BJ (cell line): Measurements from ENCODE around the gene CBX4. TPM values are rescaled to one million over a fixed set of nuclear protein-coding genes. Genes with fewer than 3 reads are reported as not detected.

ENCODE experiments used
- CTCF ChIA-PET: fragments of 350-600 bp; formaldehyde crosslinking; extraction: SDS; loops from one replicate; lab custom pipeline; 2021; ENCODE audit warnings: antibody characterized with exemption, inconsistent platforms; lab: Yijun Ruan, JAX
- POLR2A ChIA-PET: fragments of 300-600 bp; sonication (Branson Sonifier 250); formaldehyde crosslinking; extraction: SDS; loops from one replicate; lab custom pipeline; 2021; ENCODE audit warnings: antibody characterized with exemption; lab: Charles Lee
- DNase-seq: peaks from one replicate; pipeline ENCODE4 v3.0.0-alpha.2; 2011; ENCODE audit warnings: low read depth
- H3K27me3 ChIP-seq: 2 replicates; pipeline ENCODE4 v1.6.0; 2011; ENCODE audit warnings: low read length; ENCODE audit not compliant: control insufficient read depth, insufficient read depth
- H3K36me3 ChIP-seq: 2 replicates; pipeline ENCODE4 v1.5.1; 2011; ENCODE audit warnings: low read length; ENCODE audit not compliant: control insufficient read depth, insufficient read depth
- H3K4me3 ChIP-seq: 2 replicates; pipeline ENCODE4 v1.5.1; 2011; ENCODE audit warnings: low read depth, mild to moderate bottlenecking, control low read depth, low read length
- polyA plus RNA-seq: library from polyadenylated mRNA; depleted of rRNA; stranded (reverse); fragments of >200 nt; gene quantifications from 2 replicates; pipeline ENCODE4 v1.2.3, GENCODE V29; 2011
- TF ChIP-seq, protein P1 (sequence below): IDR thresholded peaks from 2 replicates; pipeline ENCODE4 v1.5.1; 2011; ENCODE audit warnings: low read depth, mild to moderate bottlenecking, control low read depth, inconsistent platforms, low read length, moderate library complexity; ENCODE audit not compliant: insufficient read depth

CBX4 gene
- polyA plus RNA-seq, 1 experiment: 10.4 TPM

DNA sequence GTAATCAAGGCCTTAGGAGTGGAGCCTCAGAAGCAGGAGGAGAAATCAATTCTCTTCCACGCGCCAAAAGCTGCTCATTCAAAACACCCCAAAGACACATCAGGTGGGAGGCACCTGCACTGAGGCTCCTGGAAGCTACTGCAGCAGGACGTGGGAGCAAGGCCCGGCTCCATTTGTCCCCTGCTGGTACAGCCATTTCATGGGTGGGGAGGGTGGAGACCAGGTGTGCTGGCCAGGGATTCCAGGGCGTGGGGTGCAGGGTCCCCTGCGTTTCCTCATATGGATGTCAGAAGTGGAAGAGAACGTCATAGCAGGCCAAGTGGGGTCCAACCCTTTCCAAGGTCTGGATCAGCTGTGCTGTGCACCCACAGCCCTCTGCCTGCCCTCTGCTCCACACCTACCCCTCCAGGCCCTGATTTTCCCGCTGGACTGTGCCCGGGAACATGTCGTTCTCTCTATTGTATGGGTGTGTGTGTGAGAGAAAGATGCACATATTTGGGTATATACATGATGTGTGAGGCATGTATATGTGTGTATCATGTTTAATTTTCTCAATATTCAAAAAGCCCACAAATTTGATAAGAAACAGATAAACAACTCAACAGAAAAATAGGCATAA lies 39.2 kb upstream of the CBX4 start:
- Histone ChIP-seq H3K27me3 (peaks cover 4% of the 10 kb centered on the region), H3K36me3 (no peaks in the 10 kb centered on the region), H3K4me3 (no peak overlapping the region)
- POLR2A ChIA-PET: no interaction called here
- DNase-seq: no peak
- CTCF ChIA-PET: interaction anchor here (1.0 kb wide), 1 partner anchor 32 kb away, joined by 3 read pairs; no protein-coding TSS in a partner anchor
- TF ChIP-seq, protein P1, sequence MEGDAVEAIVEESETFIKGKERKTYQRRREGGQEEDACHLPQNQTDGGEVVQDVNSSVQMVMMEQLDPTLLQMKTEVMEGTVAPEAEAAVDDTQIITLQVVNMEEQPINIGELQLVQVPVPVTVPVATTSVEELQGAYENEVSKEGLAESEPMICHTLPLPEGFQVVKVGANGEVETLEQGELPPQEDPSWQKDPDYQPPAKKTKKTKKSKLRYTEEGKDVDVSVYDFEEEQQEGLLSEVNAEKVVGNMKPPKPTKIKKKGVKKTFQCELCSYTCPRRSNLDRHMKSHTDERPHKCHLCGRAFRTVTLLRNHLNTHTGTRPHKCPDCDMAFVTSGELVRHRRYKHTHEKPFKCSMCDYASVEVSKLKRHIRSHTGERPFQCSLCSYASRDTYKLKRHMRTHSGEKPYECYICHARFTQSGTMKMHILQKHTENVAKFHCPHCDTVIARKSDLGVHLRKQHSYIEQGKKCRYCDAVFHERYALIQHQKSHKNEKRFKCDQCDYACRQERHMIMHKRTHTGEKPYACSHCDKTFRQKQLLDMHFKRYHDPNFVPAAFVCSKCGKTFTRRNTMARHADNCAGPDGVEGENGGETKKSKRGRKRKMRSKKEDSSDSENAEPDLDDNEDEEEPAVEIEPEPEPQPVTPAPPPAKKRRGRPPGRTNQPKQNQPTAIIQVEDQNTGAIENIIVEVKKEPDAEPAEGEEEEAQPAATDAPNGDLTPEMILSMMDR: no peak

DNA sequence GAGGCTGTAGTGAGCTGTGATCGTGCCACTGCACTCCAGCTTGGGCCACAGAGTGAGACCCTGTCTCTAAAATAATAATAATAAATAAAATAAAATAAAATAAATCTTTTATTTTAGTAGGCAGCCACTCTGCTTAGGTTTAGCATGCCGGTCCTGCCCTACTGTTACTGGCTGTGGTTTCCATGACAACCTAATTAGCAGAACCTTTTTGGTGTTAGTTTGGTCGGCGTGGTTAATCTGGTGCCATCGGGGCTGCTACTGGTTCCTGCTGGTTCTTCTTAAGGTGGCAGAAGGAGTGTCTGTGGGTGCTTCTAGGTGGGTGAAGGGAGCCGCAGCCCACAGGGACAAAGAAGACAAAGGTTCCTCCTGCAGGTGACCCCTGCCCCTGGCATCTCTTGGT lies 37.8 kb upstream of the CBX4 start:
- no peaks in the 10 kb centered on the region for H3K36me3 ChIP-seq
- H3K4me3 ChIP-seq: no peak overlapping the region
- POLR2A ChIA-PET: no interaction called here
- peaks cover 8% of the 10 kb centered on the region for H3K27me3 ChIP-seq
- TF ChIP-seq, protein P1: no peak
- no peak for DNase-seq
- CTCF ChIA-PET: no interaction called here

DNA sequence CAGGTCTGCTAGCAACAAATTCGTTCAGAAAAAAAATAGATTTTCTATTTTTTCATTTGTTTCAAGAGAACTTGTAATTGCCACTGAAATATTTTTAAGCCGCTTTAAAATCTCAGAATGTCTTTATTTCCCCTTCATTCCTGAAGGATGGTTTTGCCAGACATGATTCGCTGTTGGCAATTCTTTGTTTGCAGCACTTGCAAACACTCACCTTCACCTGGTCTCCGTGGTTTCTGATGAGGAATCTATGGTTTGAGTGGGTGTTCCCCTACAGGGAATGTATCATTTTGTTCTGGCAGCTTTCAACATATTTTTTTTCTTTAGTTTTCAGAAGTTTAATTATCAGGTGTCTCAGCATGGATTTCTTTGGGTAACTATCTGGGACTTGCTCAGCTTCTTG lies 36.3 kb upstream of the CBX4 start:
- TF ChIP-seq, protein P1: no peak
- Histone ChIP-seq H3K27me3 (peaks cover 8% of the 10 kb centered on the region), H3K36me3 (no peaks in the 10 kb centered on the region), H3K4me3 (no peak overlapping the region)
- ChIA-PET POLR2A (no interaction called here), CTCF (interaction anchor here (0.6 to 2.5 kb wide), 3 partner anchors 11 to 90 kb away, joined by 3 to 6 read pairs (median 3); no protein-coding TSS in a partner anchor)
- no peak for DNase-seq

DNA sequence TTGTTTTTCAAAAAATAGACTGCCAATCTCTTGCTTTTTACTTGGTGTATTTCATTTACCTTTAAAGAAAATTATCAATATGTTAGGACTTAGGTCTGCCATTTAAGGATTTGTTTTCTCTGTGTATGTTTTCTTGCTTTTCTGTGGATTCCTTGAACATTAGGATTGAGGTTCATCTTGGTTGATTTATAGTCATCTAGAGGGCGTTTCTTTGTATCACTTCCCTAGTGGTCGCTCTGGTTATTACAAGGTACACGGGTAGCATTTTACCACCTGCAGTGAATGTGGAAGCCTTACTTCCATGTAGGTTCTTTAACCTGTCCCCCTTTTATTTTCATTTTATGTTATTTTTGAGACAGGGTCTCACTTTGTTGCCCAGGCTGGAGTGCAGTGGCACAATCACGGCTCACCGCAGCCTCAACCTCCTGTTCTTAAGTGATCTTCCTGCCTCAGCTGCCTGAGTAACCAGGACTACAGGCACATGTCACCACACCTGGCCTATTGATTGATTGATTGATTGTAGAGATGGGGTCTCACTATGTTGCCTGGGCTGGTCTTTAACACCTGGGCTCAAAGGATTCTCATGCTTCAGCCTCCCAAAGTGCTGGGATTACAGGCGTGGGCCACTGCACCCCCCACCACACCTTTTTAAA lies 35.2 kb upstream of the CBX4 start:
- ChIA-PET CTCF (interaction anchor here (0.6 to 2.5 kb wide), 4 partner anchors 8 to 91 kb away, joined by 3 to 6 read pairs (median 4); no protein-coding TSS in a partner anchor), POLR2A (no interaction called here)
- TF ChIP-seq, protein P1: peak; percentile 45
- Histone ChIP-seq H3K27me3 (peaks cover 8% of the 10 kb centered on the region), H3K4me3 (no peak overlapping the region), H3K36me3 (no peaks in the 10 kb centered on the region)
- DNase-seq: no peak

DNA sequence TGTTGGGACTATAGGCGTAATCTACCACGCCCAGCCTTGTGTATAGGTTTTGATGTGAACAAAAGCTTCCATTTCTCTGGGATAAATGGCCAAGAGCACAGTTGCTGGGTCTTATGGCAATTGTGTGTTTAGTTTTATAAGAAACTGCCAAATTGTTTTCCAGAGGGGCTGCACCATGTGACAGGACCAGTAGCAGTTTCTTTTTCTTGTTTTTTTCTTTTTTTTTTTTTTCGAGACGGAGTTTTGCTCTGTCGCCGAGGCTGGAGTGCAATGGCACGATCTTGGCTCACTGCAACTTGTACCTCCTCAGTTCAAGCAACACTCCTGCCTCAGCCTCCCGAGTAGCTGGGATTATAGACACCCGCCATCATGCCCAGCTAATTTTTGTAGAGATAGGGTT lies 34.3 kb upstream of the CBX4 start:
- Histone ChIP-seq H3K4me3 (no peak overlapping the region), H3K36me3 (no peaks in the 10 kb centered on the region), H3K27me3 (peaks cover 11% of the 10 kb centered on the region)
- ChIA-PET POLR2A (no interaction called here), CTCF (interaction anchor here (1.2 to 2.5 kb wide), 4 partner anchors 9 to 33 kb away, joined by 3 to 6 read pairs (median 4); no protein-coding TSS in a partner anchor)
- TF ChIP-seq, protein P1: no peak
- no peak for DNase-seq
